GM23338 (cell line): ENCODE data around the gene CYP24A1.

Source experiments
- EZH2phosphoT487 ChIP-seq: fragments of 200-600 bp; sonication (generic); IDR thresholded peaks from one replicate; pipeline ENCODE4 v1.8.1; 2018; ENCODE audit warnings: antibody characterized with exemption; ENCODE audit not compliant: unreplicated experiment
- POLR2AphosphoS5 ChIP-seq: IDR thresholded peaks from 2 replicates; pipeline ENCODE4 v1.6.1; 2016; ENCODE audit warnings: antibody characterized with exemption, low read depth
- TF ChIP-seq, protein P1 (sequence below), 2 experiments: fragments of 200-600 bp in 1 of 2; sonication (generic) in 1 of 2; conservative IDR thresholded peaks; 2 replicates each; pipeline versions ENCODE4 v1.5.1 to v1.6.1; 2016 to 2017; ENCODE audit warnings: antibody characterized with exemption in 2 of 2, low read depth in 2 of 2, mild to moderate bottlenecking in 2 of 2, moderate library complexity in 1 of 2
- TF ChIP-seq, protein P2 (sequence below): fragments of 250-450 bp; sonication (Bioruptor Pico); IDR thresholded peaks from 2 replicates; pipeline ENCODE4 v1.5.0; 2020; ENCODE audit warnings: mild to moderate bottlenecking, moderate library complexity

GRCh38 chr20:54221353-54221752 lies 47.6 kb upstream of the CYP24A1 start:
- TF ChIP-seq, protein P1, sequence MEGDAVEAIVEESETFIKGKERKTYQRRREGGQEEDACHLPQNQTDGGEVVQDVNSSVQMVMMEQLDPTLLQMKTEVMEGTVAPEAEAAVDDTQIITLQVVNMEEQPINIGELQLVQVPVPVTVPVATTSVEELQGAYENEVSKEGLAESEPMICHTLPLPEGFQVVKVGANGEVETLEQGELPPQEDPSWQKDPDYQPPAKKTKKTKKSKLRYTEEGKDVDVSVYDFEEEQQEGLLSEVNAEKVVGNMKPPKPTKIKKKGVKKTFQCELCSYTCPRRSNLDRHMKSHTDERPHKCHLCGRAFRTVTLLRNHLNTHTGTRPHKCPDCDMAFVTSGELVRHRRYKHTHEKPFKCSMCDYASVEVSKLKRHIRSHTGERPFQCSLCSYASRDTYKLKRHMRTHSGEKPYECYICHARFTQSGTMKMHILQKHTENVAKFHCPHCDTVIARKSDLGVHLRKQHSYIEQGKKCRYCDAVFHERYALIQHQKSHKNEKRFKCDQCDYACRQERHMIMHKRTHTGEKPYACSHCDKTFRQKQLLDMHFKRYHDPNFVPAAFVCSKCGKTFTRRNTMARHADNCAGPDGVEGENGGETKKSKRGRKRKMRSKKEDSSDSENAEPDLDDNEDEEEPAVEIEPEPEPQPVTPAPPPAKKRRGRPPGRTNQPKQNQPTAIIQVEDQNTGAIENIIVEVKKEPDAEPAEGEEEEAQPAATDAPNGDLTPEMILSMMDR (conservative IDR thresholded peaks at IDR 0.05; ENCODE audit: low read depth in 2 of 2): no peak
- TF ChIP-seq EZH2phosphoT487 (no peak), POLR2AphosphoS5 (no peak)
- TF ChIP-seq, protein P2, sequence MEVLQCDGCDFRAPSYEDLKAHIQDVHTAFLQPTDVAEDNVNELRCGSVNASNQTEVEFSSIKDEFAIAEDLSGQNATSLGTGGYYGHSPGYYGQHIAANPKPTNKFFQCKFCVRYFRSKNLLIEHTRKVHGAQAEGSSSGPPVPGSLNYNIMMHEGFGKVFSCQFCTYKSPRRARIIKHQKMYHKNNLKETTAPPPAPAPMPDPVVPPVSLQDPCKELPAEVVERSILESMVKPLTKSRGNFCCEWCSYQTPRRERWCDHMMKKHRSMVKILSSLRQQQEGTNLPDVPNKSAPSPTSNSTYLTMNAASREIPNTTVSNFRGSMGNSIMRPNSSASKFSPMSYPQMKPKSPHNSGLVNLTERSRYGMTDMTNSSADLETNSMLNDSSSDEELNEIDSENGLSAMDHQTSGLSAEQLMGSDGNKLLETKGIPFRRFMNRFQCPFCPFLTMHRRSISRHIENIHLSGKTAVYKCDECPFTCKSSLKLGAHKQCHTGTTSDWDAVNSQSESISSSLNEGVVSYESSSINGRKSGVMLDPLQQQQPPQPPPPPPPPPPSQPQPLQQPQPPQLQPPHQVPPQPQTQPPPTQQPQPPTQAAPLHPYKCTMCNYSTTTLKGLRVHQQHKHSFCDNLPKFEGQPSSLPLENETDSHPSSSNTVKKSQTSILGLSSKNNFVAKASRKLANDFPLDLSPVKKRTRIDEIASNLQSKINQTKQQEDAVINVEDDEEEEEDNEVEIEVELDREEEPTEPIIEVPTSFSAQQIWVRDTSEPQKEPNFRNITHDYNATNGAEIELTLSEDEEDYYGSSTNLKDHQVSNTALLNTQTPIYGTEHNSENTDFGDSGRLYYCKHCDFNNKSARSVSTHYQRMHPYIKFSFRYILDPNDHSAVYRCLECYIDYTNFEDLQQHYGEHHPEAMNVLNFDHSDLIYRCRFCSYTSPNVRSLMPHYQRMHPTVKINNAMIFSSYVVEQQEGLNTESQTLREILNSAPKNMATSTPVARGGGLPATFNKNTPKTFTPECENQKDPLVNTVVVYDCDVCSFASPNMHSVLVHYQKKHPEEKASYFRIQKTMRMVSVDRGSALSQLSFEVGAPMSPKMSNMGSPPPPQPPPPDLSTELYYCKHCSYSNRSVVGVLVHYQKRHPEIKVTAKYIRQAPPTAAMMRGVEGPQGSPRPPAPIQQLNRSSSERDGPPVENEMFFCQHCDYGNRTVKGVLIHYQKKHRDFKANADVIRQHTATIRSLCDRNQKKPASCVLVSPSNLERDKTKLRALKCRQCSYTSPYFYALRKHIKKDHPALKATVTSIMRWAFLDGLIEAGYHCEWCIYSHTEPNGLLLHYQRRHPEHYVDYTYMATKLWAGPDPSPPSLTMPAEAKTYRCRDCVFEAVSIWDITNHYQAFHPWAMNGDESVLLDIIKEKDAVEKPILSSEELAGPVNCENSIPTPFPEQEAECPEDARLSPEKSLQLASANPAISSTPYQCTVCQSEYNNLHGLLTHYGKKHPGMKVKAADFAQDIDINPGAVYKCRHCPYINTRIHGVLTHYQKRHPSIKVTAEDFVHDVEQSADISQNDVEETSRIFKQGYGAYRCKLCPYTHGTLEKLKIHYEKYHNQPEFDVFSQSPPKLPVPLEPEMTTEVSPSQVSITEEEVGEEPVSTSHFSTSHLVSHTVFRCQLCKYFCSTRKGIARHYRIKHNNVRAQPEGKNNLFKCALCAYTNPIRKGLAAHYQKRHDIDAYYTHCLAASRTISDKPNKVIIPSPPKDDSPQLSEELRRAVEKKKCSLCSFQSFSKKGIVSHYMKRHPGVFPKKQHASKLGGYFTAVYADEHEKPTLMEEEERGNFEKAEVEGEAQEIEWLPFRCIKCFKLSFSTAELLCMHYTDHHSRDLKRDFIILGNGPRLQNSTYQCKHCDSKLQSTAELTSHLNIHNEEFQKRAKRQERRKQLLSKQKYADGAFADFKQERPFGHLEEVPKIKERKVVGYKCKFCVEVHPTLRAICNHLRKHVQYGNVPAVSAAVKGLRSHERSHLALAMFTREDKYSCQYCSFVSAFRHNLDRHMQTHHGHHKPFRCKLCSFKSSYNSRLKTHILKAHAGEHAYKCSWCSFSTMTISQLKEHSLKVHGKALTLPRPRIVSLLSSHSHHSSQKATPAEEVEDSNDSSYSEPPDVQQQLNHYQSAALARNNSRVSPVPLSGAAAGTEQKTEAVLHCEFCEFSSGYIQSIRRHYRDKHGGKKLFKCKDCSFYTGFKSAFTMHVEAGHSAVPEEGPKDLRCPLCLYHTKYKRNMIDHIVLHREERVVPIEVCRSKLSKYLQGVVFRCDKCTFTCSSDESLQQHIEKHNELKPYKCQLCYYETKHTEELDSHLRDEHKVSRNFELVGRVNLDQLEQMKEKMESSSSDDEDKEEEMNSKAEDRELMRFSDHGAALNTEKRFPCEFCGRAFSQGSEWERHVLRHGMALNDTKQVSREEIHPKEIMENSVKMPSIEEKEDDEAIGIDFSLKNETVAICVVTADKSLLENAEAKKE (CRISPR knock-in tag): no peak
